Thymus (tissue), 11 donors: ENCODE results near the gene PACRG. TPM values are rescaled to one million over a fixed set of nuclear protein-coding genes. Genes with fewer than 3 reads are reported as not detected.

Experiments used
- DNase-seq, 9 donors: peaks; one replicate each; pipeline ENCODE4 v3.0.0-alpha.2; 2013; ENCODE audit warnings: low spot score in 9 of 9, low read depth in 6 of 9, missing footprints in 1 of 9
- H3K27ac ChIP-seq, 2 donors: one replicate each; pipeline ENCODE4 v1.5.1; 2013; ENCODE audit warnings: control low read depth in 1 of 2, low read depth in 1 of 2, low read length in 1 of 2, mild to moderate bottlenecking in 1 of 2, moderate library complexity in 1 of 2
- H3K27me3 ChIP-seq, 2 donors: one replicate each; pipeline ENCODE4 v1.5.1; 2013; ENCODE audit warnings: low read length in 1 of 2; ENCODE audit not compliant: control insufficient read depth in 2 of 2, insufficient read depth in 1 of 2
- H3K36me3 ChIP-seq, 2 donors: one replicate each; pipeline ENCODE4 v1.5.1; 2013; ENCODE audit warnings: low read length in 1 of 2, mild to moderate bottlenecking in 1 of 2, moderate library complexity in 1 of 2; ENCODE audit not compliant: control insufficient read depth in 2 of 2, insufficient read depth in 2 of 2
- H3K4me1 ChIP-seq, 2 donors: one replicate each; pipeline ENCODE4 v1.5.1; 2013; ENCODE audit warnings: low read length in 2 of 2; ENCODE audit not compliant: control insufficient read depth in 2 of 2, insufficient read depth in 2 of 2
- H3K4me3 ChIP-seq, 2 donors: one replicate each; pipeline ENCODE4 v1.5.1; 2013; ENCODE audit warnings: low read length in 2 of 2, control low read depth in 1 of 2, mild to moderate bottlenecking in 1 of 2
- H3K9me3 ChIP-seq, 2 donors: one replicate each; pipeline ENCODE4 v1.5.1; 2013; ENCODE audit warnings: low read length in 1 of 2, mild to moderate bottlenecking in 1 of 2; ENCODE audit not compliant: control insufficient read depth in 2 of 2, insufficient read depth in 1 of 2
- WGBS: extraction: QIAGEN DNeasy Blood & Tissue Kit; methylation state at CpG from one replicate; pipeline ENCODE4 v1.1.7; 2013; 5-methylcytosine and 5-hydroxymethylcytosine counted together
- polyA plus RNA-seq: library from polyadenylated mRNA; stranded (reverse); fragments of 200-250 nt; gene quantifications from one replicate; pipeline ENCODE4 v1.2.3, GENCODE V29; 2013
- total RNA-seq: library from RNA; stranded (reverse); fragments of 120-200 nt; gene quantifications from one replicate; pipeline ENCODE4 v1.2.4, GENCODE V29; 2013
- donor health status: healthy.

Gene PACRG
- total and polyA plus RNA-seq, 2 donors: 0.42 to 0.62 TPM

GRCh38 chr6:163086624-163086920, 358.8 kb downstream of the PACRG start:
- no peaks in the 10 kb centered on the region for H3K4me1 ChIP-seq
- no peaks in the 10 kb centered on the region for H3K27me3 ChIP-seq
- no peaks in the 10 kb centered on the region for H3K9me3 ChIP-seq
- H3K27ac ChIP-seq: no peak overlapping the region
- no peak overlapping the region for H3K4me3 ChIP-seq
- 26% methylated on average over 1 of the region's 1 CpG for WGBS
- H3K36me3 ChIP-seq: no peaks in the 10 kb centered on the region
- no peak for DNase-seq

GRCh38 chr6:163087981-163088380, 360.2 kb downstream of the PACRG start:
- Histone ChIP-seq H3K4me3 (no peak overlapping the region), H3K4me1 (no peaks in the 10 kb centered on the region), H3K9me3 (no peaks in the 10 kb centered on the region), H3K27me3 (no peaks in the 10 kb centered on the region), H3K27ac (no peak overlapping the region), H3K36me3 (no peaks in the 10 kb centered on the region)
- no peak for DNase-seq

GRCh38 chr6:163092876-163093275, 365.1 kb downstream of the PACRG start:
- WGBS: 91% methylated on average over 7 of the region's 7 CpGs
- Histone ChIP-seq H3K4me1 (no peaks in the 10 kb centered on the region), H3K4me3 (no peak overlapping the region), H3K27ac (no peak overlapping the region), H3K36me3 (no peaks in the 10 kb centered on the region), H3K9me3 (no peaks in the 10 kb centered on the region), H3K27me3 (no peaks in the 10 kb centered on the region)
- DNase-seq: no peak

- no peak overlapping the region for H3K4me3 ChIP-seq
- no peaks in the 10 kb centered on the region for H3K36me3 ChIP-seq
- no peaks in the 10 kb centered on the region for H3K4me1 ChIP-seq
- DNase-seq: no peak
- no peak overlapping the region for H3K27ac ChIP-seq
- WGBS: 72% methylated on average over 5 of the region's 5 CpGs
- no peaks in the 10 kb centered on the region for H3K27me3 ChIP-seq
- no peaks in the 10 kb centered on the region for H3K9me3 ChIP-seq
These were observed 367.1 kb downstream of the PACRG start for GRCh38 chr6:163094881-163095280.

- no peaks in the 10 kb centered on the region for H3K36me3 ChIP-seq
- 94% methylated on average over 9 of the region's 9 CpGs for WGBS
- no peak overlapping the region for H3K27ac ChIP-seq
- DNase-seq: no peak
- no peaks in the 10 kb centered on the region for H3K4me1 ChIP-seq
- H3K4me3 ChIP-seq: no peak overlapping the region
- H3K9me3 ChIP-seq: no peaks in the 10 kb centered on the region
- H3K27me3 ChIP-seq: no peaks in the 10 kb centered on the region
These were observed 367.6 kb downstream of the PACRG start for GRCh38 chr6:163095401-163095800.

GRCh38 chr6:163098827-163099479, 371.2 kb downstream of the PACRG start:
- no peak overlapping the region for H3K27ac ChIP-seq
- DNase-seq: no peak
- WGBS: 90% methylated on average over 8 of the region's 8 CpGs

GRCh38 chr6:163099621-163100171, 371.9 kb downstream of the PACRG start:
- H3K27ac ChIP-seq: no peak overlapping the region
- H3K4me3 ChIP-seq: no peak overlapping the region
- no peaks in the 10 kb centered on the region for H3K27me3 ChIP-seq
- 93% methylated on average over 27 of the region's 27 CpGs for WGBS
- H3K36me3 ChIP-seq: no peaks in the 10 kb centered on the region
- no peaks in the 10 kb centered on the region for H3K9me3 ChIP-seq
- no peak for DNase-seq
- no peaks in the 10 kb centered on the region for H3K4me1 ChIP-seq

More at GRCh38 chr6:163098827-163099479, 371.2 kb downstream of the PACRG start:
- no peaks in the 10 kb centered on the region for H3K9me3 ChIP-seq
- no peaks in the 10 kb centered on the region for H3K27me3 ChIP-seq
- H3K4me3 ChIP-seq: no peak overlapping the region
- no peaks in the 10 kb centered on the region for H3K4me1 ChIP-seq
- no peaks in the 10 kb centered on the region for H3K36me3 ChIP-seq

- DNase-seq: no peak
These were observed 372.5 kb downstream of the PACRG start for GRCh38 chr6:163100259-163100658.

GRCh38 chr6:163113358-163113962, 385.7 kb downstream of the PACRG start:
- Histone ChIP-seq H3K4me3 (no peak overlapping the region), H3K27me3 (no peaks in the 10 kb centered on the region), H3K36me3 (no peaks in the 10 kb centered on the region), H3K27ac (no peak overlapping the region), H3K9me3 (no peaks in the 10 kb centered on the region), H3K4me1 (no peaks in the 10 kb centered on the region)
- WGBS: 94% methylated on average over 2 of the region's 2 CpGs
- DNase-seq: no peak

More at GRCh38 chr6:163100259-163100658, 372.5 kb downstream of the PACRG start:
- 96% methylated on average over 27 of the region's 27 CpGs for WGBS
- Histone ChIP-seq H3K4me3 (no peak overlapping the region), H3K27me3 (no peaks in the 10 kb centered on the region), H3K36me3 (no peaks in the 10 kb centered on the region), H3K27ac (no peak overlapping the region), H3K9me3 (no peaks in the 10 kb centered on the region), H3K4me1 (no peaks in the 10 kb centered on the region)
